ENCODE data around the gene RPAP2. TPM values are rescaled to one million over a fixed set of nuclear protein-coding genes. Genes with fewer than 3 reads are reported as not detected.
"Not testable (repeated sequence)": the region's sequence is repeated elsewhere in the genome, so short reads cannot be mapped to it uniquely, and the experiment has no call there.

The RPAP2 gene
- total RNA-seq, 1 experiment from 2014 or later, result 21.6 TPM

DNA sequence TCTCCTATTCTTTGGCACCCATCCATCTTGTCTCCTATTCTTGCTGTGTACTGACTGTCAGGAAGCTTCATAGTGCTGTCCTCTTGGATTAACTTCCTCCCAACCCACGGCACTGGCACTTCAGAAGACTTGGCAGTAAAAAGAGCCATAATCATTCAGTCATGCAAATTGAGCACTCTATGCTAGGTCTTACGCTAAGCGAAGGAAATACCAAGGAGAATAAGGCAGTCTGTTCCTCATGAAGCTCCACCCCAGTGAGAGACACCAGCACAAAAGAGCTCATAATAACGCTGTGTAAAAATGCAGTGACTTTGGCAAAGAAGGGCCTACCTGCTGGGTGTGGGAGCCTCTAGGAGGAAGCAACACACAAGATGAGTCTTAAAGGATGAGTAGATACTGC is 120.8 kb downstream of the RPAP2 start:
- no peak overlapping the region for H3K27ac Mint-ChIP-seq (ENCODE audit: unreplicated experiment)
- no peak overlapping the region for H3K4me3 Mint-ChIP-seq (ENCODE audit: low read depth, unreplicated experiment)
- CTCF ChIA-PET, result no interaction called here

DNA sequence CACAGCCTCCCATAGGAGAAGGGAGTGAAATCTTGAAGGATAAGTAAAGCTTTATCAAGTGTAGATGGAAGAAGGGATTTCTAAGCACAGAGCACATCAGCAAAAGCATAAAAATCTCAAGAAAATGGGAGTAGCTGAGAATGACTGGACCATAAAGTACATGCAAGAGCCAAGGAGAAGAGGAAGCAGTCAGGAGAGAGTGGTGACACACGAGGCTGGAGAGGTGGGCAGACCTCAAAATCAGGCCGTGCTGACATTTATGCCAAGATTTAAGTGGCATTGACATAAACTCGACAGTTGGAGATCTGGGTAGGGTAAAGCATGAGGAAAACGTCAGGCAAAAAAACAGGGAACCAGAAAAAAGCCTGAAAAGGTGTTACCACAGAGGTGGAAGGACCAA is 125.5 kb downstream of the RPAP2 start:
- CTCF ChIA-PET, result interaction anchor here (0.6 kb wide), 1 partner anchor 942 kb away, joined by 3 read pairs; no protein-coding TSS in a partner anchor
- Mint-ChIP-seq H3K27ac (ENCODE audit: unreplicated experiment) (no peak overlapping the region), H3K9me3 (ENCODE audit: low read depth, unreplicated experiment) (no peaks in the 10 kb centered on the region), H3K4me1 (ENCODE audit: low read depth, unreplicated experiment) (no peaks in the 10 kb centered on the region), H3K27me3 (ENCODE audit: unreplicated experiment) (no peaks in the 10 kb centered on the region), H3K36me3 (ENCODE audit: insufficient read depth, unreplicated experiment) (no peaks in the 10 kb centered on the region), H3K4me3 (ENCODE audit: low read depth, unreplicated experiment) (no peak overlapping the region)
- no TSS peak for BruUV-seq (replicated peaks)
- DNase-seq, result no peak
- intact Hi-C loops (cut with micrococcal nuclease; ENCODE audit: unreplicated experiment), result no loop called here
- TF ChIP-seq, protein P1, sequence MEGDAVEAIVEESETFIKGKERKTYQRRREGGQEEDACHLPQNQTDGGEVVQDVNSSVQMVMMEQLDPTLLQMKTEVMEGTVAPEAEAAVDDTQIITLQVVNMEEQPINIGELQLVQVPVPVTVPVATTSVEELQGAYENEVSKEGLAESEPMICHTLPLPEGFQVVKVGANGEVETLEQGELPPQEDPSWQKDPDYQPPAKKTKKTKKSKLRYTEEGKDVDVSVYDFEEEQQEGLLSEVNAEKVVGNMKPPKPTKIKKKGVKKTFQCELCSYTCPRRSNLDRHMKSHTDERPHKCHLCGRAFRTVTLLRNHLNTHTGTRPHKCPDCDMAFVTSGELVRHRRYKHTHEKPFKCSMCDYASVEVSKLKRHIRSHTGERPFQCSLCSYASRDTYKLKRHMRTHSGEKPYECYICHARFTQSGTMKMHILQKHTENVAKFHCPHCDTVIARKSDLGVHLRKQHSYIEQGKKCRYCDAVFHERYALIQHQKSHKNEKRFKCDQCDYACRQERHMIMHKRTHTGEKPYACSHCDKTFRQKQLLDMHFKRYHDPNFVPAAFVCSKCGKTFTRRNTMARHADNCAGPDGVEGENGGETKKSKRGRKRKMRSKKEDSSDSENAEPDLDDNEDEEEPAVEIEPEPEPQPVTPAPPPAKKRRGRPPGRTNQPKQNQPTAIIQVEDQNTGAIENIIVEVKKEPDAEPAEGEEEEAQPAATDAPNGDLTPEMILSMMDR (IDR thresholded peaks at IDR 0.05; ENCODE audit: unreplicated experiment), result no peak

More for the DNA sequence above, 120.8 kb downstream of the RPAP2 start:
- no peaks in the 10 kb centered on the region for H3K27me3 Mint-ChIP-seq (ENCODE audit: unreplicated experiment)
- no peaks in the 10 kb centered on the region for H3K9me3 Mint-ChIP-seq (ENCODE audit: low read depth, unreplicated experiment)
- intact Hi-C loops (cut with micrococcal nuclease; ENCODE audit: unreplicated experiment), result no loop called here
- TF ChIP-seq, protein P1 (IDR thresholded peaks at IDR 0.05; ENCODE audit: unreplicated experiment), result no peak
- H3K36me3 Mint-ChIP-seq (ENCODE audit: insufficient read depth, unreplicated experiment), result no peaks in the 10 kb centered on the region
- BruUV-seq (replicated peaks), result no TSS peak
- no peaks in the 10 kb centered on the region for H3K4me1 Mint-ChIP-seq (ENCODE audit: low read depth, unreplicated experiment)
- DNase-seq, result no peak

DNA sequence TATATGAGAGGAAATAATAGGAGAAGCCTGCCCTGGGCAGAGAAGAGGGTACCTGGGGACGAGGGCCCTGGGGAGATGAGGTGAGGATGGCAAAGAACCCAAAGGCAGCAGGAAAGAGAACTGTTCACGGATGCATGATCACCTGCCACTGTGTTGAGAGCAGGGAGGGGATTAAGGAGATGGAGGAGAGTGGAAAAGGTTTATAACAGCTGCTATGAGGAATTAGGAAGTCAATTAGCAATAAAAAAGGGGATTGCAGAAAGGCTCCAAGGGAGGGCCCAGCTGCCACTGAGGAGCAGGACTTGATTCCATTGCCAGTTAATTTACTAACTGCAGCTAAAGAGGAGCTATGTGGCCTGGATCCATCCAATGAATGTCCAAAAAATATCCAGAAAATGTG is 126.8 kb downstream of the RPAP2 start:
- Mint-ChIP-seq H3K4me3 (ENCODE audit: low read depth, unreplicated experiment) (no peak overlapping the region), H3K4me1 (ENCODE audit: low read depth, unreplicated experiment) (no peaks in the 10 kb centered on the region), H3K27ac (ENCODE audit: unreplicated experiment) (no peak overlapping the region), H3K36me3 (ENCODE audit: insufficient read depth, unreplicated experiment) (no peaks in the 10 kb centered on the region), H3K9me3 (ENCODE audit: low read depth, unreplicated experiment) (no peaks in the 10 kb centered on the region), H3K27me3 (ENCODE audit: unreplicated experiment) (no peaks in the 10 kb centered on the region)
- CTCF ChIA-PET, result no interaction called here
- no peak for DNase-seq
- intact Hi-C loops (cut with micrococcal nuclease; ENCODE audit: unreplicated experiment), result no loop called here
- TF ChIP-seq, protein P1 (IDR thresholded peaks at IDR 0.05; ENCODE audit: unreplicated experiment), result no peak
- BruUV-seq (replicated peaks), result no TSS peak

DNA sequence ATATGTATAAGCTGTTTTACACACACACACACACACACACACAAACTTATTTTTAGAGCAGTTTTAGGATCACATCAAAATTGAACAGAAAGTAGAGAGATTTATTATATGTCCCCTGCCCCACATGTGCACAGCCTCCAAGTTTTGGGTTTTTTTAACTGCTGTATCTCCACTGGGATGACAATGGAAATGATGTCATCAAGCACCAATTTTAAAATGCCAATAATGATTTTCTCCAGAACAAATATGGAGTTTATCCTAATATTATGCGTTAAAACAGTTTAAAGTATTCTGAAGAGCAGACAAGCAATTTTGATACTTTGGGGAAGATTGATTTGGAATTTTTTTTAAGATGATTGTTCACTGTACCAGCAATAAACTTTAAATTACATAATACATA is 131.2 kb downstream of the RPAP2 start:
- intact Hi-C loops (cut with micrococcal nuclease; ENCODE audit: unreplicated experiment), result no loop called here
- CTCF ChIA-PET, result no interaction called here
- BruUV-seq (replicated peaks), result no TSS peak
- Mint-ChIP-seq H3K36me3 (ENCODE audit: insufficient read depth, unreplicated experiment) (no peaks in the 10 kb centered on the region), H3K9me3 (ENCODE audit: low read depth, unreplicated experiment) (no peaks in the 10 kb centered on the region), H3K27me3 (ENCODE audit: unreplicated experiment) (peaks cover 25% of the 10 kb centered on the region), H3K4me3 (ENCODE audit: low read depth, unreplicated experiment) (no peak overlapping the region), H3K27ac (ENCODE audit: unreplicated experiment) (no peak overlapping the region), H3K4me1 (ENCODE audit: low read depth, unreplicated experiment) (no peaks in the 10 kb centered on the region)
- no peak for DNase-seq
- TF ChIP-seq, protein P1 (IDR thresholded peaks at IDR 0.05; ENCODE audit: unreplicated experiment), result no peak

DNA sequence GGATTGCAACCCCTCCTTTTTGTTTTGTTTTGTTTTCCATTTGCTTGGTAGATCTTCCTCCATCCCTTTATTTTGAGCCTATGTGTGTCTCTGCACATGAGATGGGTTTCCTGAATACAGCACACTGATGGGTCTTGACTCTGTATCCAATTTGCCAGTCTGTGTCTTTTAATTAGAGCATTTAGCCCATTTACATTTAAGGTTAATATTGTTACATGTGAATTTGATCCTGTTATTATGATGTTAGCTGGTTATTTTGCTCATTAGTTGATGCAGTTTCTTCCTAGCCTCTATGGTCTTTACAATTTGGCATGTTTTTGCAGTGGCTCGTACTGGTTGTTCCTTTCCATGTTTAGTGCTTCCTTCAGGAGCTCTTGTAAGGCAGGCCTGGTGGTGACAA is 135.7 kb downstream of the RPAP2 start:
- intact Hi-C loops (cut with micrococcal nuclease; ENCODE audit: unreplicated experiment); H3K4me1 Mint-ChIP-seq (ENCODE audit: low read depth, unreplicated experiment); H3K4me3 Mint-ChIP-seq (ENCODE audit: low read depth, unreplicated experiment); H3K9me3 Mint-ChIP-seq (ENCODE audit: low read depth, unreplicated experiment); DNase-seq; BruUV-seq (replicated peaks); H3K36me3 Mint-ChIP-seq (ENCODE audit: insufficient read depth, unreplicated experiment); CTCF ChIA-PET; H3K27ac Mint-ChIP-seq (ENCODE audit: unreplicated experiment): not testable (repeated sequence)
- H3K27me3 Mint-ChIP-seq (ENCODE audit: unreplicated experiment), result peaks cover 34% of the 10 kb centered on the region

Measured in Calu3 (cell line).